Sciatic nerve (tissue), 2 donors: ENCODE results near the gene SH2D1A. TPM values are rescaled to one million over a fixed set of nuclear protein-coding genes. Genes with fewer than 3 reads are reported as not detected.

Experiments
- ATAC-seq: fragments of 200-7000 bp; cut with Tn5 transposase; one replicate; pipeline ENCODE4 v1.9.1; 2020; ENCODE audit warnings: mild to moderate bottlenecking, moderate library complexity
- DNase-seq: peaks from one replicate; pipeline ENCODE4 v3.0.0-alpha.2; 2020; ENCODE audit warnings: low spot score
- intact Hi-C: fragments of 100-400 bp; cut with DNase I; formaldehyde crosslinking; loops from one replicate; pipeline ENCODE4 v1.14.2; 2022
- total RNA-seq: library from RNA; stranded (reverse); fragmentation: NEBNext Ultra II Directional; extraction: Animal tissue kit (Norgen Biotek cat#: 25700); gene quantifications from one replicate; pipeline ENCODE4 v1.2.1, GENCODE V29; 2021
- donor health status: DM: no; HTN: no; CAD: no.
- donor health status: DM: no; HTN: no; CAD: no.

Gene SH2D1A
- total RNA-seq, 1 donor from 2014 or later = 1.2 TPM

GRCh38 chrX:124348182-124348581, 1.8 kb downstream of the SH2D1A start:
- DNase-seq (no peak), ATAC-seq (no peak)
- intact Hi-C loops = no loop called here

- no peak for DNase-seq
- no peak for ATAC-seq
These were observed 2.6 kb downstream of the SH2D1A start for GRCh38 chrX:124348885-124349453.

GRCh38 chrX:124354648-124355047, 8.3 kb downstream of the SH2D1A start:
- intact Hi-C loops = no loop called here

More at GRCh38 chrX:124348885-124349453, 2.6 kb downstream of the SH2D1A start:
- intact Hi-C loops = no loop called here

GRCh38 chrX:124358800-124359383, 12.5 kb downstream of the SH2D1A start:
- intact Hi-C loops = no loop called here

More at GRCh38 chrX:124354648-124355047, 8.3 kb downstream of the SH2D1A start:
- DNase-seq (no peak), ATAC-seq (no peak)

GRCh38 chrX:124362072-124362471, 15.7 kb downstream of the SH2D1A start:
- DNase-seq (no peak), ATAC-seq (no peak)
- intact Hi-C loops = no loop called here

More at GRCh38 chrX:124358800-124359383, 12.5 kb downstream of the SH2D1A start:
- DNase-seq = no peak
- no peak for ATAC-seq

- ATAC-seq (no peak), DNase-seq (no peak)
- intact Hi-C loops = no loop called here
These were observed 16.4 kb downstream of the SH2D1A start for GRCh38 chrX:124362761-124363160.

GRCh38 chrX:124369722-124370121, 23.4 kb downstream of the SH2D1A start:
- intact Hi-C loops = no loop called here
- ATAC-seq = no peak
- no peak for DNase-seq

GRCh38 chrX:124373348-124373747, 27.0 kb downstream of the SH2D1A start:
- intact Hi-C loops = no loop called here
- ATAC-seq = no peak
- DNase-seq = no peak

- intact Hi-C loops = no loop called here
- DNase-seq = no peak
- no peak for ATAC-seq
These were observed 32.3 kb downstream of the SH2D1A start for GRCh38 chrX:124378643-124379042.

GRCh38 chrX:124383354-124383753, 37.0 kb downstream of the SH2D1A start:
- intact Hi-C loops = no loop called here

GRCh38 chrX:124386401-124386800, 40.0 kb downstream of the SH2D1A start:
- ATAC-seq (no peak), DNase-seq (no peak)
- intact Hi-C loops = no loop called here

More at GRCh38 chrX:124383354-124383753, 37.0 kb downstream of the SH2D1A start:
- ATAC-seq (no peak), DNase-seq (no peak)

GRCh38 chrX:124388562-124388961, 42.2 kb downstream of the SH2D1A start:
- intact Hi-C loops = no loop called here
- ATAC-seq (peak; percentile 53), DNase-seq (peak; percentile 68)

GRCh38 chrX:124392794-124393193, 46.4 kb downstream of the SH2D1A start:
- ATAC-seq (no peak), DNase-seq (no peak)
- intact Hi-C loops = no loop called here

GRCh38 chrX:124393238-124393637, 46.9 kb downstream of the SH2D1A start:
- ATAC-seq (no peak), DNase-seq (no peak)
- intact Hi-C loops = no loop called here

- DNase-seq = no peak
- ATAC-seq = no peak
- intact Hi-C loops = no loop called here
These were observed 47.3 kb downstream of the SH2D1A start for GRCh38 chrX:124393659-124394058.

GRCh38 chrX:124395145-124395880, 49.0 kb downstream of the SH2D1A start:
- ATAC-seq = no peak
- no peak for DNase-seq
- intact Hi-C loops = no loop called here

GRCh38 chrX:124401696-124402095, 55.3 kb downstream of the SH2D1A start:
- intact Hi-C loops = no loop called here
- ATAC-seq = no peak
- DNase-seq = no peak

GRCh38 chrX:124405868-124406267, 59.5 kb downstream of the SH2D1A start:
- no peak for DNase-seq
- ATAC-seq = no peak
- intact Hi-C loops = no loop called here

- intact Hi-C loops = no loop called here
- ATAC-seq = peak; percentile 79
- peak; percentile 65 for DNase-seq
These were observed 60.1 kb downstream of the SH2D1A start for GRCh38 chrX:124406294-124407014.

GRCh38 chrX:124407226-124407625, 60.9 kb downstream of the SH2D1A start:
- ATAC-seq = no peak
- intact Hi-C loops = no loop called here
- DNase-seq = no peak
